HG02798 (cell line): ENCODE results near the gene CLIP2.
"Not testable (repeated sequence)": the region's sequence is repeated elsewhere in the genome, so short reads cannot be mapped to it uniquely, and the experiment has no call there.

ENCODE experiments used
- ATAC-seq: cut with Tn5 transposase; IDR thresholded peaks from one replicate; pipeline ENCODE4 v1.9.1; 2021; ENCODE audit warnings: mild to moderate bottlenecking; ENCODE audit not compliant: unreplicated experiment, poor library complexity

Gene CLIP2

DNA sequence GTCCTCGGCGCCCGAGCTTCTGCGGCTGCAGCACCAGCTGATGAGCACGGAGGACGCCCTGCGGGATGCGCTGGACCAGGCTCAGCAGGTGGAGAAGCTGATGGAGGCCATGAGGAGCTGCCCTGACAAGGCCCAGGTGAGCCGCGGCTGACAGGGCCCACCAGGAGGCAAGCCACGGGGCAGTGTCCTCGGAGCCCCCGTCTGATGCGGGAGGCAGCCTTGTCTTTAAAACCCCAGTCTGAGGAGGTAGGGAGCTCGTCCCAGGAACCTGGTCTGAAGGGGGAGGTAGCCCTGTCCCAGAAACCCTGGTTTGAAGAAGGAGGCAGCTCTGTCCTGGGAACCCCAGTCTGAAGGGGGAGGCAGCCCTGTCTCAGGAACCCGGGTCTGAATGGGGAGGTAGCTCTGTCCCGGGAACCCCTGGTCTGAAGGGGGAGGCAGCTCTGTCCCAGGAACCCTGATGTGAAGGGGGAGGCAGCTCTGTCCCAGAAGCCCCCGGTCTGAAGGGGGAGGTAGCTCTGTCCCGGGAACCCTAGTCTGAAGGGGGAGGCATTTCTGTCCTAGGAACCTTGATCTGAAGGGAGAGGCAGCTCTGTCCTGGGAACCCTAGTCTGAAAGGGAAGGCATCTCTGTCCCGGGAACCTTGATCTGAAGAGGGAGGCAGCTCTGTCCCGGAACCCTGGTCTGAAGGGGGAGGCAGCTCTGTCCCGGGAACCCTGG lies 111.4 kb downstream of the CLIP2 start:
- ATAC-seq, result no peak

DNA sequence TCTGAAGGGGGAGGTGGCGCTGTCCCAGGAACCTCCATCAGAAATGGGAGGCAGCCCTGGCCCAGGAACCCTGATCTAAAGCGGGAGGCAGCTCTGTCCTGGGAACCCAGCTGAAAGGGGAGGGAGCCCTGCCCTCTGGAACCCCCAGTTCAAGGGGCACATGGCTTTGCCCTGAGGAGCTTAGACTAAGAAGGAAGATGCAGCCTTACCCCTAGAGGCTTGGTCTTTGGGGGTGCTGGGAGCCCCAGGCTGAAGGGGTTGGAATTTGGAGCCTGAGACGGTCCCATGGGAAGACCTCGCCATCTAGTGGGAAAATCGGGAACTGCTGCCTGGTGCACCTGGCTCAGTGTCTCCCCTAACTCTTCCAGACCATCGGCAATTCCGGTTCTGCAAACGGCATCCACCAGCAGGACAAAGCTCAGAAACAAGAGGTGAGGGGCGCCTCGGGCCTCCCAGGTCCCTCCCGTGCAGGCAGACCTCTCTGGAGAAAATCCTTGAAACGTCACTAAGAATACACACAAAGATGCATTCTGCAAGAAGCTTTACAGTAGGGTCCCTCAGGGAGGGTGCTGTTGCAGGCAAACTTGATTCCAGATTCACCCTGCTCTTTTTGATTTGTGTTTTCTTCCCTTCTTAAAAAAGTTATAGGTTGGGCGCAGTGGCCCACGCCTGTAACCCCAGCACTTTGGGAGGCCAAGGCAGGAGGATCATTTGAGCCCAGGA lies 112.1 kb downstream of the CLIP2 start:
- no peak for ATAC-seq

DNA sequence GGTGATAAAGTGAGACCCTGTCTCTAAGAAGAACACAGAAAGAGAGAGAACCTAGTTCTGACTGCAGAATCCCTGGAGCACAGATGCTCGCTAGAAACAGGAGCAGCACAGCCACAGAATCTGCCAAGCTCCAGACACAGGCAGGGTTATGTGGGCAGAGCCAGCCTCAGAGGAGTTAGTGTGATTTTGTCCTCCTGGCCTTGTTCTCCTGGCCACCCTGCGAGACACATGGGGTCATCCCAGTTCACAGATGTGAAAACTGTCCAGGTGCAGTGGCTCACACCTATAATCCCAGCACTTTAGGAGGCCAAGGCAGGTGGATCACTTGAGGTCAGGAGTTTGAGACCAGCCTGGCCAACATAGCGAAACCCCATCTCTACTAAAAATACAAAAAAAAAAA lies 113.5 kb downstream of the CLIP2 start:
- not testable (repeated sequence) for ATAC-seq

DNA sequence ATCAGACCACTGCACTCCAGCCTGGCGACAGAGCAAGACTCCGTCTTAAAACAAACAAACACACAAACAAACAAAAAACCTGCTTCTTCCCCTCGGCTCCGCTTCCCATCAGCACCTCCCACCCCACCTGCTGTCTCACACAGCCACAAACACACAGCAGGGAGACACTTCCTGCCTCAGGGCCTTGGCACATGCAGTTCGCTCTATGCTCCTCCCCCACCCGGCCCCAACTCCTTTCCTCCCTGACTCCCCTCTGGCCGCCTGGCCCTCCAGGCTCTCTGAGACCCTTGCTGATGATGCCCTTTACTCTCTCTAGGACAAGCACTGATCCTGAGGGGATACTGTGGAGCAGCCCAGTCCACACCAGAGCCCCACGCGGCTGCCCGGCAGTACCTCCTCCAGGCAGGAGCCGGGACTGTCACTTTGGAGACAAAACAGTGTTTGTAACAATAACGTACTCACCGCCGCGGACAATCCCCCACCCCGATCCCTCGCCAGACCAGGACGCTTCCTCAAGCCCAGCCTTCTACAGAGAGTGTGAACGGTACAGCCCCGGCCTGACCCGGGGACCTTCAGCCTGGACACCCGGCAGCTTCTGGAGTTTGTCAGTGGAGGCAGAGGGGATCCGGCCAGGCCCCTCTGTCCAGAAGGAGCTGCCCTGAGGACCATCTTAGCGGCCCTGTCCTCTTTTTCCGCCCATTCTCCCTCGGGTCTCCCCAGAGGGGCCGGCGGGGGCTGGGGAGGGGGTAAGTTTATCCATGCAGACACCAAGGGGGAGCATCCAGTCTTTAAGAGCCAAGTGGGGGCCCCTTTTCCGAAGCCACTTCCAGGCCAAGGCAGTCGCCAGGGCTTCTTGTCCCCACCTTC lies 114.5 kb downstream of the CLIP2 start:
- no peak for ATAC-seq

DNA sequence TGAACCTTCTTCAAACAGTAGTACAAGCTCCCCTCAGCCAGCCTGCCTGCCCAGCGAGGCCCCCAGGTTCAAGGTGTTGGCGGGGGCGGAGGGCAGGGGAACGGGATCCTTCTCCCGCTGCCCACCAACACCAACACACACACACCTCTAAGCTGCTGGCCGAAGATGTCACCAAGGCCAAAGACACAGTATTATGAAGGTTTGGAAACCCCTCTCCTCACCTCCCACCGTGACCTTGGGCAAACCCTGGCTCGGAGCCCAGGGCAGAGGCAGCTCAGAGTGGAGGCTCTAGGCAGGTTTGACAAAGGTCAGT lies 115.1 kb downstream of the CLIP2 start:
- no peak for ATAC-seq

DNA sequence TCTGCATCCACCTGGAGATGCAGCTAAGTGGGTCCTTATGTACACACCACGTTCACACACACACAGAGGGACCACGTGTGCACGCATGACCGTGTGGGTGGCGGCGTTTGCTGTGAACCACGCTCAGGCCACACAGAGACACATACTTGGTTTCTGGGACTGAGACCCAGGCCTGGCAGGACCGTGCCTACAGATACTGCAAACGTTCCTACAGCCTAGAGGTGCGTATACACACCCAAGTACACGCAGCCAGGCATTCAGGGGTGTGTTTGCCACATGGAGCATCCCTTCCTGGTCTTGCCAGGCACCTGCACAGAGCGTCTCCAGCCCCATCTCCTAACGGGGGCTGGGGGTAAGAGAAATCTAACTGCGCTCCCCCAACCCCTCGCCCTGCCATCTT lies 115.5 kb downstream of the CLIP2 start:
- ATAC-seq, result no peak

DNA sequence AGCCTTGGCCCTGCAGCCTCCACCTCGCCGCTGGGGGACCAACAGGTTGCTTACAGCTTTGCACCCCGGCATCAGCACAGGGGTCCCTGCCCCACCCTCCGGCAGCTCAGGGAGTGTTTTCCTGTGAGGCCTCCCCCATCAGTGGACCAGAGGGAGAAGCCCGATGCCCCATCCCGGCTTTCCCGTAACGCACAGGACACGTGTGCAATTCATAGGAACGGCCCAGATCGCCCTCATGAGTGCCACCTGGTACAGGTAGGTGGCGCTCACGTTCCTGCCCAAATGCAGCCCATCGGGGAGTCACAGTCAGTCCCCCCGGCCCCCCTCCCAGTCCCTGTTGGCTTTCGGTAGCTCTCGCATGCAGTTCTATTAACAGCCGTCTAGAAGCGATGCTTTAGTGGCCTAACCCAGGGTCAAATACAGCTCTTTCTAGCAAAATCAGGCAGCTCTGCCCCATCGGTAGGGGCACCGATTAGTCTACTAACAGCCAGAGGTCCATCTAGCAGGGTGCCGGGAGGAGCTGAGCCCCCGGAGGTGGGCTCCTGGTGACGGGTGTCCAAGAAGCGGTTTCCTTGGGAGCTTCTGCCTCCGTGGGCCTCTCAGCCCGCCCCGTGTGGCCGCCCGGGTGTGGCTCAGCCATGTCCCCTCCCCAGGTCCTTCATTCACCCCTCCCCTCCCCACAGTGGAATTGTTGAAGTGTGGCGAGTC lies 116.1 kb downstream of the CLIP2 start:
- no peak for ATAC-seq

DNA sequence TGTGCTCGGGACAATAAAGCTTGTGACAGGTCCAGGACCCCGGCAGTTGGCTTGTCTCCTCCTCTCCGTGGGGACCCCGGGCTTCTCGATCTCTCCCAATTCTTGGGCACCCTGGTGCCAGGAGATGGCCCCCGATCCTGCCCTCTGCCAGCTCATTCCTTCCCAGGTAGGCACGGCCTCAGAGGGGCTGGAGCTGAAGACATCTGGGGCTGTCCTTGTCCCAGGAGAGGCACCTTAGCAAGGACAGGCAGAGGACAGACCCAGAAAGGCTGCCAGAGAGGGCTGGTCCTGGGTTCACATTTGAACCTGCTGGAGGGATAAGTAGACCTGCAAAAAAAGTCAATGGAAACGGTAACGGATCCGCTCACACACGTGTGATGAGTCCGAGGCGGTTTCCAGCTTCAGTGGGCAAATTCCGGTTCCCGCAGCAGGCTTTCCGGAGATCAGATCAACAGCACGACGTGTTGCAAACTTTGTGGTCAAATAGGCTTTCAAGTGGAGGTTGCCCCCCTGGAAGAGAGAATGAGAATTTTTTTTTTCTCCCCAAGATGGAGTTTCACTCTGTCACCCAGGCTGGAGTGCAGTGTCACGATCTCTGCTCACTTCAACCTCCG lies 116.8 kb downstream of the CLIP2 start:
- no peak for ATAC-seq

DNA sequence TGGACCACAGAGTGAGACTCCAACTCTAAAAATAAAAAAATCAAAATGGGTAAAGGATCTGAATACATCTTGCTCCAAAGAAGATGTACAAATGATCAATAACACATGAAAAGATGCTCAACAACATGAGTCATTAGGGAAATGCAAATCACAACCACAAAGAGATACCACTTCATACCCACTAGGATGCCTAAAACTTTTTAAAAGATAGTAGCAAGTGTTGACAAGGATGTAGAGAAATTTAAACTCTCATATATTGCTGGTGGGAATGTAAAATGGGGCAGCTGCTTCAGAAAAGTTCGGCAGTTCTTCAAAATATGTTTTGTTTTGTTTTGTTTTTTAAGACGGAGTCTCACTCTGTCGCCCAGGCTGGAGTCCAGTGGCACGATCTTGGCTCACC lies 118.8 kb downstream of the CLIP2 start:
- no peak for ATAC-seq

DNA sequence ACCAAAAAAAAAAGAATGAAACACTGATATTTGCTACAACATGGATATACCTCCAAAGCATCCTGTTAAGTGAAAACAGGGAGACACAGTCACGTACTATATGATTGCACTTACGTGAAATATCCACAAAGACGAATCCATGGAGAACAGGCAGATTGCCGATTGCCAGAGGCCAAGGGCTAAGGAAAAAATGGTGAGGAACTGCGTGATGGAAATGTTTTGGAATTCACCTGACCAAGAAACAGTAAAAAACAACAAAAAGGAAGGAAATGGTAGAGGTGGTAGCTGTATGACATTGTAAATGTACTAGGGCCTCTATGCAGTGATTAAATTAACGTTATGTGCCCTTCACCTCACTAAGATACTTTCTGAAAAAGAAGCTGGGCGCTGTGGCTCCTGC lies 120.4 kb downstream of the CLIP2 start:
- no peak for ATAC-seq

DNA sequence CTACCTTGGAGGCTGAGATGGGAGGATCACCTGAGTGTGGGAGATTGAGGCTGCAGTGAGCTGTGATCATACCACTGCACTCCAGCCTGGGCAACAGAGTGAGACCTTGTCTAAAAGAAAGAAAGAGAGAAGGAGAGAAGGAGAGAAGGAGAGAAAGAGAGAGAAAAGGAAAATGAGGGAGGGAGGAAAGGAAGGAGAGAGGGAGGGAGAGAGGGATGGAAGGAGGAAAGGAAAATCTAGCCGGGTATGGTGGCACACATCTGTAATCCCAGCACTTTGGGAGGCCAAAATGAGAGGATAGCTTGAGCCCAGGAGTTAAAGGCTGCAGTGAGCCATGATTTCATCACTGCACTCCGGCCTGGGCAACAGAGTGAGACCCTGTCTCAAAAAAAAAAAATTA lies 121.6 kb downstream of the CLIP2 start:
- no peak for ATAC-seq

DNA sequence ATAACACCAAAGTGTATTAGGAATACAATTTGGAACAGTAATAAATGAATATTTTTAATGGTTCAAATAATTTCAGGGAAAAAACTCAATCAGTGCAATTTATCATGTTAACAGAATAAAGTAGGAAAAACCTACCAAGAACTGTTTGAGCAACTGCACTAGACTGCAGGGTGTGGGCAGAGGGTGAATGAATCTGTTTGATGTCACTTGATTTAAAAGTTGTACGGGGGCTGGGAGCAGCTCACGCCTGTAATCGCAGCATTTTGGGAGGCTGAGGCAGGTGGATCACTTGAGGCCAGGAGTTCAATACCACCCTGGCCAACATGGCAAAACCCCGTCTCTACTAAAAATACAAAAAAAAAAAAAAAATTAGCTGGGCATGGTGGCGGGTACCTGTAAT lies 122.4 kb downstream of the CLIP2 start:
- ATAC-seq, result not testable (repeated sequence)

DNA sequence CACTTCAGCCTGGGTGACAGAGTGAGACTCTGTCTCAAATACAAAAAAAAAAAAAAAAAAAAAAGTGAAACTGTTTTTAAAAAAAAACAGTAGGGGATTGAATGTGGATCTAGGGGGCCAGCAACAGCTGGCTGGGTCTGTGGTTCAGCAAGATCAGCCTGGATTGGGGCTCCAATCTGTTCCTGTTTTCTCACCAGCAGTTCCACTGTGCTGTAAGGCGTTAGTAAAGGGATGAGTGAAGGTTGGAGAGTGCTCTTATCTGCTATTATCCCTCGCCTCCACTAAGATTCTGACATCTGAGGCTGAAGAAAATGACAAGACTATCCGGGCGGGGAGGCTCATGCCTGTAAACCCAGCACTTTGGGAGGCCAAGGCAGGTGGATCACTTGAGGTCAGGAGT lies 122.8 kb downstream of the CLIP2 start:
- ATAC-seq, result no peak

DNA sequence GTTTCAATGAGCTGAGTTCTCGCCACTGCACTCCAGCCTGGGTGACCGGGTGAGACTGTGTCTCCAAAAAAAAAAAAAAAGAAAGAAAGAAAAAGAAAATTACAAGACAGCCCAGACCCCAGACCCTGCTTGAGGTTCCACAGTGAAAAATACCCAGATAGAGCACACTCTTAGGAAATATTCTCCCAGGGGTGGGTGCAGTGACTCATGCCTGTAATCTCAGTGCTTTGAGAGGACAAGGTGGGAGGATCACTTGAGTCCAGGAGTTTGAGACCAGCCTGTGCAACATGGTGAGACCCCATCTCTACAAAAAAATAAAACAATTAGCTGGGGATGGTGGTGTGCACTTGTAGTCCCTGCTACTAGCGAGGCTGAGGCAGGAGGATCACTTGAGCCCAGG lies 123.4 kb downstream of the CLIP2 start:
- ATAC-seq, result no peak

DNA sequence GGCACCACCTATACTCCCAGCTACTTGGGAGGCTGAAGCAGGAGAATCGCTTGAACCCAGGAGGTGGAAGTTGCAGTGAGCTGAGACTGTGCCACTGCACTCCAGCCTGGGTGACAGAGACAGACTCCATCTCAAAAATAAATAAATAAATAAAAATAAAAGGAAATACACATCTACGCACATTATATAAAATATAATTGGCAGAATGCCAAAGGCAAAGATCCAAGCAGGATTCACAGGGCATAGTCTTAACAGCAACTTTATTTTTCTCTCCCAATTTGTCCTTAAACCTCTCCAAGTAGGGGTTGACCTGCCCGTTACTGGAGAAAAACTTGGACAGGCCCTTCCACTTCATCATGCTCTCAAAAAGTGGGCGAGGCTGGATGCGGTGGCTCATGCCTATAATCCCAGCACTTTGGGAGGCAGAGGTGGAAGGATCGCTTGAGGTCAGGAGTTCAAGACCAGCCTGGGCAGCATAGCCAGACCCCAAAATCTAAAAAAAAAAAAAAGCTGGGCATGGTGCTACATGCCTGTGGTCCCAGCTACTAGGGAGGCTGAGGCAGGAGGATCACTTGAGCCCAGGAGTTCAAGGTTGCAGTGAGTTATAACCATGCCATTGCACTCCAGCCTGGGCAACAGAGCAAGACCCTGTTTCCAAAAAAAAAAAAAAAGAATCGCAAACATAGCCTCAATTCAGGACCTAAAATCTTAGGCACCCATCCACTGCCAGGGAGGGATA lies 125.6 kb downstream of the CLIP2 start:
- not testable (repeated sequence) for ATAC-seq

DNA sequence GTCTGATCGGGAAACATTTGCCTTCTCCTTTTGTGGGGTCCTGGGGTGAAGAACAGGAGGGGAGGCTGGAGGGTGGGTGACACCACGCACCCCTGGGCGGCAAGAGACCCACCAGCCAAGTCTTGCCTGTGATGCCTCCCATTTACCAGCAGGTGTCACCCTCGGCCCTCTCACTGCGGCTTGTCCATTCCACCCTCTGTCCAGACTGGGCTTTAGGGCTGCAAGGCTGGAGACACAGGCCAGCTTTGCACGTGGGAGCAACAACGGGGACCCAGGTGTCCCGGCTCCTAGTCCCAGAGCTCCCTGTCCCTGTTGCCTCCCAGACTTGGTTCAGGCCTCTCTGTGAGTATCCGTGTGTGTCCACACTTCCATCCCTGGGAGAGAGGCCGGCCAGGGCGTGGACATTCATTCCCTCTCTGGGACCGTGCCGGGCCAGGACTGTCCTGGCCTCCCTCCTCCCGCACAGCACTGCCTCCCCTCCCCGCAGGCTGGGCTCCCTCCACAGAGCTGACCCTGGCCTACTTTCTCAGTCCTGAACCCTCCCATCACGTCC lies 128.3 kb downstream of the CLIP2 start:
- ATAC-seq, result no peak

DNA sequence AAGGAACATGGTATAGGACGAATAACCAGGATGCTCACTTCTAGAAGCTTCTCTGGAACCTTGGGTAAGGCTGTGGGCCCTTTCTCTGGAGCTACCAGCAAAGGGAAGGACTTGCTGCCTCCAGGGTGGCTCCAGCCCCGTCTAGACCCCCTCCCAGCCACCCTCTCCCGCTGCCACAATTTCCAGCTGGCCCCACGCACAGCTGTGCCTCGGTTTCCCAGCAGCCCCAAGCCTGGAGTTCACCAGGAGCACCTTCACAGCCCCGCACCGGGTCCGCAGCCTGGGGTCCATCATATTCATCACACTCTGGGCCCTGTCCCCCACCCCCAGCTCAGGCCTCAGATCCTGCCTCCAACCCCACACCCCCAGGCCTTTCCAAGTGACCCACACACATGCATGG lies 128.9 kb downstream of the CLIP2 start:
- ATAC-seq, result no peak

DNA sequence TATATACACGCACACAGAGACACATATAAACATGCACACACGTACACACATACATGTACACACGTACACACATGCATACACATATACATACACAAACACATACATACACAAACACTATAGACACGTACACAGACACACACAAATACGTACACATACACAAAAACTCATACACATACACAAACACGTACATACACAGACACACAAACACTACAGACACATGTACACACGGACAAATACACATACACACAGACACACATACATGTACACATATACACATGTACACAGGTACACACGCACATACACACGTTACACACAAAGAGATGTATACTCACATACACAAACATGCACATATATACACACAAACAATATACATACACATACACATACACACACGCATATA lies 129.3 kb downstream of the CLIP2 start:
- no peak for ATAC-seq

DNA sequence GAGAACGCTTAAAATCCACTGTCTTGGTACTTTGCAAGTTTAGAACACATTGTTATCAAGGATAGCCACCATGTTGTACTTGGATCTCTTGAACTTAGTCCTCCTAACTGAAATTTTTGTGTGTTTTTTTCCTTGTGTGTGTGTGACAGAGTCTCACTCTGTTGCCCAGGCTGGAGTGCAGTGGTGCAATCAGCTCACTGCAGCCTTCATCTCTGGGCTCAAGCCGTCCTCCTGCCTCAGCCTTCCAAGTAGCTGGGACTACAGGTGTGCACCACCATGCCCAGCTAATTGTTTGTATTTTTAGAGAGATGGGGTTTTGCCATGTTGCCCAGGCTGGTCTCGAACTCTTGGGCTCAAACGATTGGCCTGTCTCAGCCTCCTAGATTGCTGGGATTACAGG lies 130.0 kb downstream of the CLIP2 start:
- ATAC-seq, result not testable (repeated sequence)
